Activated CD8-positive, alpha-beta T cell treated with anti-CD3 and anti-CD28 coated beads for 36 hours (primary cell): ENCODE results near the gene AQP6. TPM values are rescaled to one million over a fixed set of nuclear protein-coding genes. Genes with fewer than 3 reads are reported as not detected.

Experiments
- ATAC-seq: fragments of 200-7000 bp; cut with Tn5 transposase; one replicate; pipeline ENCODE4 v1.10.0; 2021; ENCODE audit warnings: mild to moderate bottlenecking, moderate library complexity
- CTCF ChIA-PET: fragments of 350-600 bp; sonication (Branson Sonifier 250); formaldehyde crosslinking; loops from one replicate; lab custom pipeline; 2021; ENCODE audit warnings: antibody characterized with exemption; lab: Charles Lee
- POLR2A ChIA-PET: fragments of 350-600 bp; sonication (Branson Sonifier 250); formaldehyde crosslinking; loops from one replicate; lab custom pipeline; 2021; ENCODE audit warnings: antibody characterized with exemption; lab: Charles Lee
- DNase-seq: peaks from one replicate; pipeline ENCODE4 v3.0.0-alpha.2; 2020
- H3K27ac Mint-ChIP-seq: one replicate; pipeline ENCODE4 v1.8.0; 2021; ENCODE audit warnings: mild to moderate bottlenecking, mixed read lengths
- H3K27me3 Mint-ChIP-seq: one replicate; pipeline ENCODE4 v1.8.0; 2021; ENCODE audit warnings: mixed read lengths
- H3K36me3 Mint-ChIP-seq: one replicate; pipeline ENCODE4 v1.8.0; 2021; ENCODE audit warnings: low read depth, mixed read lengths
- H3K4me1 Mint-ChIP-seq: one replicate; pipeline ENCODE4 v1.8.0; 2021; ENCODE audit warnings: low read depth, mixed read lengths
- H3K4me3 Mint-ChIP-seq: one replicate; pipeline ENCODE4 v1.8.0; 2021; ENCODE audit warnings: mild to moderate bottlenecking, moderate library complexity, mixed read lengths
- H3K9me3 Mint-ChIP-seq: one replicate; pipeline ENCODE4 v1.8.0; 2021; ENCODE audit warnings: mixed read lengths
- CTCF ChIP-seq: fragments of 200-600 bp; IDR thresholded peaks from one replicate; pipeline ENCODE4 v1.8.0; 2022; ENCODE audit warnings: antibody characterized with exemption, mild to moderate bottlenecking
- intact Hi-C: fragments of 100-400 bp; cut with micrococcal nuclease; formaldehyde crosslinking; loops from one replicate; pipeline ENCODE4 v1.10.0; 2022
- total RNA-seq, 2 experiments: library from RNA; stranded (reverse); gene quantifications; one replicate each; pipeline ENCODE4 v1.2.3, GENCODE V29; 2021

AQP6 gene
- total RNA-seq, 2 experiments from 2014 or later, result not detected

DNA sequence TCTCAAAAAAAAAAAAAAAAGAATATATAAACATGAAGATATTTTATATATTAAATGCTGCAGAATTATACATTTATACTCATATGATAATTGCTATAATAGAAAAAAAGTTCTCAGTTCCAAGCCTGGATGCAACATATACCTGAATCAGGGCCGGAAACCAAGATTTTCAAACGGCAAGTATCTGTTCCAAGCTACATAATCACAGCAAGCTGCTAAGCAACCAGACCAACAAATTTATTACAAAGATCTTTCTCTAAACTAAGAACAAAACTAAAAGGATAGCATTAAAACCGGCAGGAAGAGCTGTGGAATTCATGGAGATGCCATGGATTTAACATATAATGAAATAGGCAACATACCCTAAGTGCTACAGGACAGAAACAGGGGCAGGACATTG is 45.4 kb downstream of the AQP6 start:
- TF ChIP-seq CTCF, result no peak
- CTCF ChIA-PET, result interaction anchor here (0.8 to 3.7 kb wide), 10 partner anchors 10 to 151 kb away, joined by 3 to 15 read pairs (median 4); no protein-coding TSS in a partner anchor
- no peak for DNase-seq
- H3K9me3 Mint-ChIP-seq, result no peaks in the 10 kb centered on the region
- H3K4me1 Mint-ChIP-seq, result peaks cover 22% of the 10 kb centered on the region
- H3K4me3 Mint-ChIP-seq, result no peak overlapping the region
- H3K36me3 Mint-ChIP-seq, result peaks cover 31% of the 10 kb centered on the region
- POLR2A ChIA-PET, result interaction anchor here (0.6 to 1.2 kb wide), 2 partner anchors 144 to 170 kb away, joined by 4 read pairs; no protein-coding TSS in a partner anchor
- no peak overlapping the region for H3K27ac Mint-ChIP-seq
- no peak for ATAC-seq
- intact Hi-C loops, result no loop called here
- H3K27me3 Mint-ChIP-seq, result no peaks in the 10 kb centered on the region

DNA sequence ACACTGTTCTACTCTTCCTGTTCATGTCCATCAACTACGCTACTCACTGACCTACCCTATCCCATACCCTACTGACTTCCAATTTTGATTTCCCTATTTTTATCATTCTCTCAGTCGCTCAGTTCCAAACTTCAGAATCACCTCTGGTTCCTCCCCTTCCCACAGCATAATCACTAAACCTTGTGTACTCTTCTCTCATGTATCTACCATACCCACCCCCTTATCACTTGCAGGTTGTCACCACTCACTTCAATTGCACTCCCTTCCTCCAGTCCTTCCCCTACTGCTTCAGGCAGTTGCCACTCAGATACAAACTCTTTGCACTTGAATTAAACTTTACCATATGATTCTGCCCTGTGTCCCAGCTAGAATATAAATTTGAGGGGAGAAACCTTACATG is 46.2 kb downstream of the AQP6 start:
- Mint-ChIP-seq H3K9me3 (no peaks in the 10 kb centered on the region), H3K27ac (no peak overlapping the region), H3K27me3 (no peaks in the 10 kb centered on the region), H3K4me1 (peaks cover 20% of the 10 kb centered on the region), H3K36me3 (peaks cover 28% of the 10 kb centered on the region), H3K4me3 (no peak overlapping the region)
- ATAC-seq (no peak), DNase-seq (no peak)
- intact Hi-C loops, result no loop called here
- TF ChIP-seq CTCF, result no peak
- ChIA-PET CTCF (interaction anchor here (1.5 to 3.7 kb wide), 4 partner anchors 9 to 152 kb away, joined by 3 to 15 read pairs (median 8); no protein-coding TSS in a partner anchor), POLR2A (interaction anchor here (1.2 kb wide), 1 partner anchor 144 kb away, joined by 4 read pairs; no protein-coding TSS in a partner anchor)

GRCh38 chr12:50019524-50019923 is 46.8 kb downstream of the AQP6 start:
- DNase-seq (no peak), ATAC-seq (no peak)
- Mint-ChIP-seq H3K4me3 (no peak overlapping the region), H3K9me3 (no peaks in the 10 kb centered on the region), H3K27me3 (no peaks in the 10 kb centered on the region), H3K4me1 (peaks cover 19% of the 10 kb centered on the region), H3K36me3 (peaks cover 28% of the 10 kb centered on the region), H3K27ac (no peak overlapping the region)
- ChIA-PET CTCF (interaction anchor here (0.6 to 3.7 kb wide), 4 partner anchors 19 to 381 kb away, joined by 3 to 15 read pairs (median 8); no protein-coding TSS in a partner anchor), POLR2A (no interaction called here)
- intact Hi-C loops, result no loop called here
- no peak for TF ChIP-seq CTCF

- ChIA-PET CTCF (interaction anchor here (0.7 to 3.6 kb wide), 6 partner anchors 17 to 280 kb away, joined by 3 to 15 read pairs (median 4); partner anchors contain the start of gene TMBIM6), POLR2A (no interaction called here)
- ATAC-seq, result no peak
- peaks cover 29% of the 10 kb centered on the region for H3K36me3 Mint-ChIP-seq
- TF ChIP-seq CTCF, result no peak
- H3K27ac Mint-ChIP-seq, result no peak overlapping the region
- no peak for DNase-seq
- peaks cover 22% of the 10 kb centered on the region for H3K4me1 Mint-ChIP-seq
- no peaks in the 10 kb centered on the region for H3K27me3 Mint-ChIP-seq
- intact Hi-C loops, result no loop called here
- H3K4me3 Mint-ChIP-seq, result no peak overlapping the region
- H3K9me3 Mint-ChIP-seq, result peaks cover 2% of the 10 kb centered on the region
Observed at GRCh38 chr12:50021031-50021430, 48.3 kb downstream of the AQP6 start.

- H3K27me3 Mint-ChIP-seq, result no peaks in the 10 kb centered on the region
- H3K4me3 Mint-ChIP-seq, result no peak overlapping the region
- DNase-seq, result no peak
- H3K27ac Mint-ChIP-seq, result no peak overlapping the region
- ChIA-PET CTCF (interaction anchor here (4.3 kb wide), 1 partner anchor 16 kb away, joined by 22 read pairs; no protein-coding TSS in a partner anchor), POLR2A (no interaction called here)
- peaks cover 26% of the 10 kb centered on the region for H3K36me3 Mint-ChIP-seq
- intact Hi-C loops, result no loop called here
- ATAC-seq, result no peak
- H3K9me3 Mint-ChIP-seq, result peaks cover 2% of the 10 kb centered on the region
- no peak for TF ChIP-seq CTCF
- H3K4me1 Mint-ChIP-seq, result peaks cover 22% of the 10 kb centered on the region
Observed at GRCh38 chr12:50022903-50023302, 50.2 kb downstream of the AQP6 start.
